Measurements from ENCODE around the gene PRELID1.
A peak's percentile ranks its signal among the peaks of the same experiment; 100 is the strongest.

The PRELID1 gene

DNA sequence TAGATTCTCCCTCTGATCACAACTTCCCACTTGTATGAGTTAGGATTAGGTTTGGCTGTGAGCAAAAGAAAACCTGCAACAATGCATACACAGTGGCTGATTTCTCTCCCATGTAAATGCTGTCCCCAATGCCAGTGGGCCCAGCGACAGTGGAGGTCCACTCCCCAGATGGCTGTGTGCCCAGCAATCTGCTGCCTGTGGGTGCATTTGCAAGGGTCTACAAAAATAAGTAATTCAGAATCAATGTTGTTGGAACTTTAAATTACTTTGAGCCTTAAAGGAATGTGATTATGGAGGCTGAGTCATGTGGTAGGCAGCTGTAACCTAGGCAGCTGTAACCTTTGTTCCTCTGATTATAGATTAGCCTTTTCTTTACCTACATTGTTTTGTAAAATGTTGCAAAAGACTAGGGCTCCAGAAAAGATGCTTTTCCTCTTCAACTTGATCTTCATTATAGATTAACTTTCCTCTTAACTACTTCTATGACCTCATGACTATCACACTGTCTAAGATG lies 22.3 kb downstream of the PRELID1 start:
- Histone ChIP-seq H3K36me3 (ENCODE audit: control insufficient read depth, insufficient read depth, low read length) (peaks cover 9% of the 10 kb centered on the region), H3K4me3 (ENCODE audit: low read length) (no peak overlapping the region), H3K4me1 (ENCODE audit: control insufficient read depth, insufficient read depth, low read length) (no peaks in the 10 kb centered on the region), H3K9ac (ENCODE audit: low read length) (no peak overlapping the region), H3K27ac (ENCODE audit: low read depth, low read length) (no peak overlapping the region), H3K27me3 (ENCODE audit: control insufficient read depth, insufficient read depth, low read length) (no peaks in the 10 kb centered on the region)

DNA sequence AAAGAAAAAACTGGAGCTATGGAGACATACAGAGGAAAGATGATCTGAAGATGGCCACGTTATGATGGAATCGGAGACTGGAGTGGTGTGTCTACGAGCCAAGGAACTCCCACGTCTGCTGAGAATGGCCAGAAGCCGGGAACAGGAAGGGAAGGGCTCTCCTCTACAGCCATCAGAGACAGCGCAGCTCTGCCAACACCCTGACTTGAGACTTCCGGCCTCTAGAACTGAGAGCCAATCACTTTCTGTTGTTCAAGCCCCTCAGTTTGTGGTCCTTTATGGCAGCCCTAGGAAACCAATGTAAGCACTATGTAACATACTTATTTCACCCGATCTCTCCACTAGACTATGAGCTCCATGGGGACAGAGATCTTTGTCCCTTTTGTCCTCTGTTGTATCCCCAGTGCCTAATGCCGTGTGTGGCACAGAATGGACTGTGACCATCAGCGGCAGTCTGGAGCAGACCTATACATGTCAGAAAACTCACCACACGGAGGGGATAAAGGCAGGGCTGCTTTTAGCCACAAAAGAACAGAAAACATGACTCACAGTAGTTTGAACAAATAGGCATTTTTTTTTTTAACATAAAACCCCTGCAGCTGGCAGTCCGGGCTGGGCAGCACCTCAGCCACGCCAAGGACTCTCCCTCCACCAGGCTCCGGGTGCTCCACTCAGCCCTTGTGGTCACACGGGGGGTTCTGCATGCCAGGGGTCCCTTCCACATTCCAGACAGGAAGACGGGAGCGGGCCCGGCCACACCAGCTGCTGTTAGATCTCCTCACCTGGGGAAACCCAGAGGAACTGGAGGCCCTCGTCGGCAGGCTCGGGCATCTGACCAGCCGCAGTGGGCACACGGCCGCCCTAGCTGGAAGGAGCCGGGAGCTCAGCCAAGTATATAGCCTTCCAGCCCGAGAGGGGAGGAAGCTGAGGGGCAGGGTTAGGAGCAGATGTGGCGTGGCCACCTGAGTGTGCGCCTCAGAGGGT lies 24.2 kb downstream of the PRELID1 start:
- H3K4me3 ChIP-seq (ENCODE audit: low read length) = no peak overlapping the region
- no peak overlapping the region for H3K9ac ChIP-seq (ENCODE audit: low read length)
- H3K27me3 ChIP-seq (ENCODE audit: control insufficient read depth, insufficient read depth, low read length) = no peaks in the 10 kb centered on the region
- peaks cover 15% of the 10 kb centered on the region for H3K36me3 ChIP-seq (ENCODE audit: control insufficient read depth, insufficient read depth, low read length)
- H3K4me1 ChIP-seq (ENCODE audit: control insufficient read depth, insufficient read depth, low read length) = no peaks in the 10 kb centered on the region
- H3K27ac ChIP-seq (ENCODE audit: low read depth, low read length) = peak overlapping the region; percentile 4

DNA sequence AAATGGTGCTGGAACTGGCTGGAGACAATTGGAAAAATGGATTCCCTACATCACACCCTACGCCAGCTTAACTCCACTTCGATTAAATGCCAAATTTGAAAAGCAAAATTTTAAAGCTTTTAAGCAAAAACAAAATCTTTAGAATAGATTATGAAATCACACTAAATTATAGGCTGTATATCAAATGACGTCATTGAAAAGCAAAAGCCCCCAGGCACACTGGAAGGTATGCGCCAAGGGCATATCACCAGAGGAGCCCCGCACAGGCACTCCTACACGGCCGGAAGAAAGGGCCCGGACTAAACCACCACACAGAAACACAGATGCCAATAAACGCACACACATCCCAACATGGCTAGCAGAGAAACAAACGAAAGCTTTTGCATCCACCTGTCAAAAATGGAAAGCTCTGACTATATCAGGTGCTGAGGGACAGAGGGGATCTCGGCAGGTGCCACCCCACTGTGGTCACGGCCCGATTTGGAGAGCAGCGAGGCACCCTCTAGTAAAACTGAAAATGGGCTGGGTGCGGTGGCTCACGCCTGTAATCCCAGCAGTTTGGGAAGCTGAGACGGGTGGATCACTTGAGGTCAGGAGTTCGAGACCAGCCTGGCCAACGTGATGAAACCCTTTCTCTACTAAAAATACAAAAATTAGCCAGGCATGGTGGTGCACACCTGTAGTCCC lies 25.1 kb downstream of the PRELID1 start:
- Histone ChIP-seq H3K4me1 (ENCODE audit: control insufficient read depth, insufficient read depth, low read length) (no peaks in the 10 kb centered on the region), H3K36me3 (ENCODE audit: control insufficient read depth, insufficient read depth, low read length) (peaks cover 23% of the 10 kb centered on the region), H3K4me3 (ENCODE audit: low read length) (no peak overlapping the region), H3K27ac (ENCODE audit: low read depth, low read length) (no peak overlapping the region), H3K9ac (ENCODE audit: low read length) (no peak overlapping the region), H3K27me3 (ENCODE audit: control insufficient read depth, insufficient read depth, low read length) (no peaks in the 10 kb centered on the region)

DNA sequence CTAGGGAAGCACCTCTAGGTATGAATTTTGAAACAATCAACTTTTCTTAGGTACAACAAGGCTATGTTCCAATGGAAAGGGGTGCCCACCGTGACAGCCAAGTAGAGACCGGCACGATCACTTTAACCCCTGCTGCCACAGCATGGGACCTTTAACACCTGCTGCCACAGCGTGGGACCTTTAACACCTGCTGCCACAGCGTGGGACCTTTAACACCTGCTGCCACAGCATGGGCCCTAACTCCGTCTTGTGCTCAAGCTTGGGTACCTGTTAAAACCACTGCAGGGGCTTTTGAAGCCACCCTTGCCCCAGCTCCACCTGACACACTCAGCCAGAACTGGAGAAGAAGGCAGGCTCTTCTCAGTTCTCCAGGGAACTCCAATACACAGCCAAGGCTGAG lies 26.3 kb downstream of the PRELID1 start:
- Histone ChIP-seq H3K4me3 (ENCODE audit: low read length) (no peak overlapping the region), H3K4me1 (ENCODE audit: control insufficient read depth, insufficient read depth, low read length) (no peaks in the 10 kb centered on the region), H3K27ac (ENCODE audit: low read depth, low read length) (no peak overlapping the region), H3K9ac (ENCODE audit: low read length) (no peak overlapping the region), H3K27me3 (ENCODE audit: control insufficient read depth, insufficient read depth, low read length) (no peaks in the 10 kb centered on the region), H3K36me3 (ENCODE audit: control insufficient read depth, insufficient read depth, low read length) (peaks cover 34% of the 10 kb centered on the region)

DNA sequence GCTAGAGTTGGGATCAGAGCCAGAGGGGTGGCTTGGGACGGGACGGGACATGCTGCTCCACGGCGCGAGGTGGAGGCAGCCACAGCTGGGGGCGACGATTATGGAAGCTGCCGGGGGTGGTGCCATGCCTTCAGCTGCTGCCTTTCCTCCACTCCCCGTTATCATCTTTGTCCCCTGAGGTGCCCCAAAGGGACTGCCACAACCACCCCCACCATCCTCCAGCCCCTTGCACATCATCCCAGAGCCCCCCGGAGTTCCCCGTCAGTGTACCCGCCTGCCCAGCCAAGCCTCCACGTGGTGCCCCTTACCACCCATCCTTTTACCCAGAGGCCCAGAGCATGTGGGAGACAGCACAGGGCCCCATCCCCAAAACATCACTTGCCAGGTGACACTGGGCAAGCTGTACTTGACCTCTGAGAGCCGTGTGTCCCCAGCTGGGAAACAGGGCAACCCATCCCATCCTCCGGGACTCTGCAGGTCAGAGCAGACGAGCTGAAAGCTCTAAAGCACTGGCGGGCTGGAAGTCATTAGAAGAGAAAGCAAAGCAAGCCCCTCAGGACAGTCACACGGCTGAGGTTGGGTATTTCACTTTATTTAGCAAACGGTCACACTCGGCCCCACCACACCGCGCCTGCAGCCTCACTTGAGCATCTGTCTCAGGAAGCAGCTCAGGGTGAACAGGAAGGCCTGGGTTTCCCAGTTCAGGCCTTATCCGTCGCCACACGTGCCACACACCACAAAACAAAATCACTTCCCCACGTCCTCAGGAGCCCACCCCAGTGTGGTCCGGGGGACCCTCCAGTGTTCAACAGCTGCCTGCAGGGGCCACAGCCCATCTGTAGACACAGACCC lies 27.6 kb downstream of the PRELID1 start:
- Histone ChIP-seq H3K27ac (ENCODE audit: low read depth, low read length) (no peak overlapping the region), H3K4me1 (ENCODE audit: control insufficient read depth, insufficient read depth, low read length) (no peaks in the 10 kb centered on the region), H3K36me3 (ENCODE audit: control insufficient read depth, insufficient read depth, low read length) (peaks cover 45% of the 10 kb centered on the region), H3K27me3 (ENCODE audit: control insufficient read depth, insufficient read depth, low read length) (no peaks in the 10 kb centered on the region), H3K9ac (ENCODE audit: low read length) (no peak overlapping the region), H3K4me3 (ENCODE audit: low read length) (no peak overlapping the region)

DNA sequence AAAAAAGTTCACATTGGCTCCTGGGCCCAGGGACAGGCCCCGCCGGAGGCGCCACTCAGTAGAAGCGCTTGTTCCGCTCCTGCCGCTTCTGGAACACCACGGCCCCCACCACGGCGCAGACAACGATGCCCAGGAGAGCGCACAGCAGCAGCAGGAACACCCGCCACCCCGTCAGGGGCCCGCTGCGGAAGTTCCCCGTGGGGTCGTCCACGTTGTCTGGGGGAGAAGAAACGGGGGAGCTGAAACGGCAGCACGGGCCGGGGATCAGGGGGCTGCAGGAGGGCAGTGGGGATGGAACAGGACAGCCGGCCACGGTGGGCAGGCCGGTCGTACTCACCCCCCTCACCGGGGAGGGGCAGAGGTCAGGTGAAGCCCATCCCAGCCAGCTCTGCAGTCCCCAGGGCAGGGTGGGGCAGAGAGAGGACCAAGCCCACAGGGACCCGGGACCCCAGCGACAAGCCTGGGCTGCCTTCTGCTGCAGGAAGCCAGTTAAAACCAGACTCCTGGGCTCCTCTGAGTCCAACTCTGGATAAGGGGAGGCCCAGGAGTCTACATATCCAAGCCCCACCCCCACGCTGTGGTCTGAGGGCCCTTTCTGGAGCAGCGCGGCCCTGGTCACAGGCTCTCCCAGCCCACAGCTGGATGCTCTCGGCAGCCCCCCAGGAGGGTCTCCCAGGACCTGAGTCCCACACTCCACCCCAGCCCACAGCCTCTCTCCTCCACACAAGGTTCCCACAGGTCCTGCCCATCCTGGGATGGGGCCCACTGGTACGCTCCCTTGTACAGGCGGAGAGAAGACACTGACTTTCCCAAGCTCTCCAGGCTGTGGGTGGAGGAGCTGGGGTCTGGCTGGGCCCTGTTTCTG lies 28.7 kb downstream of the PRELID1 start:
- no peak overlapping the region for H3K27ac ChIP-seq (ENCODE audit: low read depth, low read length)
- H3K36me3 ChIP-seq (ENCODE audit: control insufficient read depth, insufficient read depth, low read length) = peaks cover 56% of the 10 kb centered on the region
- H3K27me3 ChIP-seq (ENCODE audit: control insufficient read depth, insufficient read depth, low read length) = no peaks in the 10 kb centered on the region
- H3K4me3 ChIP-seq (ENCODE audit: low read length) = no peak overlapping the region
- H3K4me1 ChIP-seq (ENCODE audit: control insufficient read depth, insufficient read depth, low read length) = no peaks in the 10 kb centered on the region
- no peak overlapping the region for H3K9ac ChIP-seq (ENCODE audit: low read length)

DNA sequence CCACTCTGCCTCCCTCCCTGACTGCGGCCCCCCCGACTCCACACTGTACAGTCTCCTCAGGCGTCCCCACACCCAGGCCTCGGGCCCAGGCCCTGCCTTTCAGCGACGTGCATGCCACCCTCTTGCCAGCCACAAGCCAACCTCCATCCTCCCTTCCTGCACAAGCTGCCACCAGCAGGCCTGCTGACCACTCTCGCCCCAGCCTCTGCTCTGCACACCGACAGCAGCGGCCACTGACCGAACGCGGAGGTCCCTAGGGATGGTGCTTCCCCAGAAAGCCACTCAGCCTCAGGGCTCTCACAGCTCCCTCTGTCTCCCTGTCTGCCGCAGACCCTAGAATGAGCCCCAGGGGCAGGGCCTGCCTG lies 29.3 kb downstream of the PRELID1 start:
- Histone ChIP-seq H3K4me1 (ENCODE audit: control insufficient read depth, insufficient read depth, low read length) (no peaks in the 10 kb centered on the region), H3K36me3 (ENCODE audit: control insufficient read depth, insufficient read depth, low read length) (peaks cover 61% of the 10 kb centered on the region)

DNA sequence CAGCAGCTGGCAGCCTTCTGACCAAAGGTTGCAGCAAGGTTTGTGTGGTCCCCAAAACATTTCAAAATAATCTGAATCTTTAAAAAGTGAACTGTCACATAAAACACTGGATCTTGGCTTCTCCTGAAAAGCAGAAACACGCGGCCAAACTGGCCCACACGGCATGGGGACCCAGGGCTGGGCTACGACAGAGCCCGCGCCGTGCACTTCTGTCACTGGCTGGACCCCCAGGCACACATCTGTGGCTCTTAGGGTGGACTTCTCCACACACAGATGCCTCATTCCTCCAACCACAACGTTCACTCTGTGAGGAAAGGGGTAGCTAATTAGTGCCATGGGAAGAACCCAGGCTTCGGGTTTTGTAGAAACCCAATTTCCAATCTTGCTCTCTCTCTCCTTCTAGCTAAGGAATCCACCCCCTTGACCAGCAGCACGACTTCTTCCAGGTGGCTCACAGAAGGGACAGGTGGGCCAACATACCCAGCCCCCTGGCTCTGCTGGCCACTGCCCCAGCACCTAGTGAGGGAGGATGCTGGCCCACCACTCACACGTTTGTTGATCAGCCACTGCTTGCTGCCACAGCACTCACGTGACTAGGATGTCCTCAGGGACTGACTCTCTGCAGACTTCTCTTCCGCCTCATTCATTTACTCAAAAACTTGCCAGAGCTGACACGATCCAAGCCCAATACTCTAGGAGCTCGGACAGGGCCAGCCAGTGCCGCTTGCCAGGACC lies 30.0 kb downstream of the PRELID1 start:
- peaks cover 62% of the 10 kb centered on the region for H3K36me3 ChIP-seq (ENCODE audit: control insufficient read depth, insufficient read depth, low read length)
- no peak overlapping the region for H3K9ac ChIP-seq (ENCODE audit: low read length)
- H3K27me3 ChIP-seq (ENCODE audit: control insufficient read depth, insufficient read depth, low read length) = no peaks in the 10 kb centered on the region

More for the DNA sequence above, 29.3 kb downstream of the PRELID1 start:
- H3K4me3 ChIP-seq (ENCODE audit: low read length) = no peak overlapping the region
- no peaks in the 10 kb centered on the region for H3K27me3 ChIP-seq (ENCODE audit: control insufficient read depth, insufficient read depth, low read length)
- H3K9ac ChIP-seq (ENCODE audit: low read length) = no peak overlapping the region
- no peak overlapping the region for H3K27ac ChIP-seq (ENCODE audit: low read depth, low read length)

DNA sequence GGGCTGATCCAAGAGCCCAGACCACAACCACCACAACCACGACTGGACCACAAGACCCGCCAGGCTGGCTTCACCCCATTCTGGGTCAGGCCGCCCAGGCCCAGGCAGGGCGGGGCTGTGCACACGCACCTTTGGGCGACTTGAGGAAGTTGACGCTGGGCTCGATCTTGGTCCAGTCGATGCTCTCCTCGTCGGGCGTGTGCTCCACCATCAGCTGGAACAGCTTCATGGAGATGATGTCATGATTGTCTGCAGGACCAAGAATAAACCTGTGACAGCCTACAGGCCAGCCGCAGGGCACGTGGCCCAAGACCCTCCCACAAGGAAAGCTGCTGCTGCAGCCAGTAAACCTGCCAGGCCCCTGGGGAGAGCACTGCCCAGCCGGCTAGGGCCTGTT lies 30.6 kb downstream of the PRELID1 start:
- H3K36me3 ChIP-seq (ENCODE audit: control insufficient read depth, insufficient read depth, low read length) = peaks cover 61% of the 10 kb centered on the region

More for the DNA sequence above, 30.0 kb downstream of the PRELID1 start:
- Histone ChIP-seq H3K4me3 (ENCODE audit: low read length) (no peak overlapping the region), H3K4me1 (ENCODE audit: control insufficient read depth, insufficient read depth, low read length) (no peaks in the 10 kb centered on the region), H3K27ac (ENCODE audit: low read depth, low read length) (no peak overlapping the region)

DNA sequence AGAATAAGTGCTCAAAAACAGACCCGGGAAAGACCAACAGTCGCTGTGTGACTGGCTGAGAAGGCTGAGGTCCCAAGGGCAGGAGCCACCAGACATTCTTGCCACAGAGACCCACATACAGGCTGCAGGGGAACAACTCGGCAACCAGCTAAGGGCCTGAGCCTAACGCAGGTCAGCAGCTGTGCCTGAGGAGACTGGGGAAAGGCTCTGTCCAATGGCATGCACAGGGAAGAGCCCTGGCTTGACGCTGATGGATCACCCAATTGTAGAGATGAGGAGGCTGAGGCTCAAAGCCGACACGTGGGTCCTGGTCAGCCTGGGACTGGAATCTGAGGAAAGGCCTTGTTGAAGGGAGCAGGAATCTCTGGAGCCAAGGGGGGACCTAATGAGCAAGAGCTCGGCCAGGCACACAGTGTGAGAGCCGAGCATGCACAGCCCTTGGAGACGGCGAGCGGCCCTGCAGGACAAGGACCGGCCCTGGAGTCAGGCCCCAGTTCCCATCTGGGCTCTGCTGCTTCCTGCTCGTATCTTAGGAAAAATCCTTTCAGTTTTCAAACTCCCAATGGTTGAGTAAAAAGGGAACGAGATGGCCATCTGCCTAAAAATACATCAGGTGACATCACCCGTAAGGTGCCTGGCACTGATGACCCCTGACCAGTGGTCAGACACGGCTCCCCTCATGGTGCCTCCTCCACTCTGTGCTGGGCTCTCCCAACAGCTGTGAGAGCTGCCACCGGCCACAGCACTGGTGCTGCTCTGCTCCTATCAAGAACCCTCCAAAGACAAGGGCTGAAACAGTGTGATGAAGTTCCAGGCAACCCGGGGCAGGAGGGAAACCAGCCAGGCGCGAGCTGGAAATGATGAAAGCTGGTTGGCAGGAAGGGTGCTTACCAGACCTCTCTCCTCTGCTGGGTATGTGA lies 31.4 kb downstream of the PRELID1 start:
- Histone ChIP-seq H3K4me3 (ENCODE audit: low read length) (no peak overlapping the region), H3K9ac (ENCODE audit: low read length) (no peak overlapping the region), H3K27me3 (ENCODE audit: control insufficient read depth, insufficient read depth, low read length) (no peaks in the 10 kb centered on the region), H3K4me1 (ENCODE audit: control insufficient read depth, insufficient read depth, low read length) (no peaks in the 10 kb centered on the region), H3K27ac (ENCODE audit: low read depth, low read length) (no peak overlapping the region), H3K36me3 (ENCODE audit: control insufficient read depth, insufficient read depth, low read length) (peaks cover 58% of the 10 kb centered on the region)

More for the DNA sequence above, 30.6 kb downstream of the PRELID1 start:
- Histone ChIP-seq H3K9ac (ENCODE audit: low read length) (no peak overlapping the region), H3K4me1 (ENCODE audit: control insufficient read depth, insufficient read depth, low read length) (no peaks in the 10 kb centered on the region), H3K4me3 (ENCODE audit: low read length) (no peak overlapping the region), H3K27ac (ENCODE audit: low read depth, low read length) (no peak overlapping the region), H3K27me3 (ENCODE audit: control insufficient read depth, insufficient read depth, low read length) (no peaks in the 10 kb centered on the region)

Data from rectal smooth muscle tissue (tissue), 1 donor.